ENCODE results near the gene NR1H2. TPM values are rescaled to one million over a fixed set of nuclear protein-coding genes. Genes with fewer than 3 reads are reported as not detected.

The NR1H2 gene
- polyA plus RNA-seq, 3 donors = 77.1 to 111 (median 78.9) TPM

GRCh38 chr19:50419580-50420035 lies 43.4 kb downstream of the NR1H2 start:
- Histone ChIP-seq H3K79me2 (ENCODE audit: insufficient read depth, low read length) (no peaks in the 10 kb centered on the region), H3K4me2 (replicated peaks; ENCODE audit: extremely low read depth, low read length, poor library complexity, severe bottlenecking) (peak overlapping the region; percentile 25), H3K27me3 (ENCODE audit: control insufficient read depth in 2 of 2, insufficient read depth in 2 of 2, low read length in 2 of 2) (peaks cover 5 to 21% of the 10 kb centered on the region in 2 donors), H3K9me3 (replicated peaks in 1 of 2; ENCODE audit: control insufficient read depth in 1 of 2, insufficient read depth in 1 of 2, low read length in 2 of 2) (no peaks in the 10 kb centered on the region), H3K27ac (ENCODE audit: low read depth in 1 of 2, low read length in 2 of 2) (no peak overlapping the region), H3K9ac (ENCODE audit: insufficient read depth, low read length, poor library complexity, severe bottlenecking) (peak overlapping the region; percentile 12), H3K36me3 (replicated peaks in 1 of 2; ENCODE audit: control insufficient read depth in 1 of 2, insufficient read depth in 2 of 2, low read length in 2 of 2) (no peaks in the 10 kb centered on the region), H3K4me3 (replicated peaks in 1 of 3; ENCODE audit: low read depth in 2 of 3, low read length in 3 of 3) (peak overlapping the region in 1 of 3 experiments; percentile 30), H2AFZ (ENCODE audit: insufficient read depth, low read depth, low read length, poor library complexity, severe bottlenecking) (no peak overlapping the region), H3K4me1 (ENCODE audit: control insufficient read depth in 1 of 2, insufficient read depth in 2 of 2, low read length in 2 of 2) (peaks cover 40 to 47% of the 10 kb centered on the region in 2 donors), H4K20me1 (ENCODE audit: insufficient read depth, low read length) (no peaks in the 10 kb centered on the region)
- Mint-ChIP-seq H3K27ac (peak overlapping the region in 3 of 7 donors; percentile 7 to 79 (median 58)), H3K4me1 (peaks cover 32% of the 10 kb centered on the region), H3K27me3 (ENCODE audit: low read depth in 3 of 3) (peaks cover 26 to 30% (median 27%) of the 10 kb centered on the region in 3 donors), H3K4me3 (peak overlapping the region; percentile 76 to 84), H3K36me3 (peaks cover 0 to 8% of the 10 kb centered on the region in 2 donors), H3K9me3 (peaks cover 0 to 5% (median 2%) of the 10 kb centered on the region in 7 donors)
- WGBS (ENCODE audit: insufficient coverage) = 13% methylated on average over 2 of the region's 8 CpGs
- TF ChIP-seq CTCF (IDR thresholded peaks at IDR 0.05) = no peak
- intact Hi-C loops (cut with micrococcal nuclease) = loop anchor here in 1 of 2 donors (5.0 kb wide), 1 partner anchor 42 kb away; the partner anchor contains the start of gene NR1H2
- DNase-seq = peak in 1 of 3 donors; percentile 2

GRCh38 chr19:50420127-50420526 lies 43.9 kb downstream of the NR1H2 start:
- Histone ChIP-seq H3K79me2 (ENCODE audit: insufficient read depth, low read length) (no peaks in the 10 kb centered on the region), H3K27me3 (ENCODE audit: control insufficient read depth in 2 of 2, insufficient read depth in 2 of 2, low read length in 2 of 2) (peaks cover 5 to 21% of the 10 kb centered on the region in 2 donors), H3K4me3 (replicated peaks in 1 of 3; ENCODE audit: low read depth in 2 of 3, low read length in 3 of 3) (peak overlapping the region in 1 of 3 experiments; percentile 30), H3K27ac (ENCODE audit: low read depth in 1 of 2, low read length in 2 of 2) (no peak overlapping the region), H4K20me1 (ENCODE audit: insufficient read depth, low read length) (no peaks in the 10 kb centered on the region), H3K4me1 (ENCODE audit: control insufficient read depth in 1 of 2, insufficient read depth in 2 of 2, low read length in 2 of 2) (peaks cover 35 to 41% of the 10 kb centered on the region in 2 donors), H3K36me3 (replicated peaks in 1 of 2; ENCODE audit: control insufficient read depth in 1 of 2, insufficient read depth in 2 of 2, low read length in 2 of 2) (no peaks in the 10 kb centered on the region), H3K9me3 (replicated peaks in 1 of 2; ENCODE audit: control insufficient read depth in 1 of 2, insufficient read depth in 1 of 2, low read length in 2 of 2) (no peaks in the 10 kb centered on the region), H3K4me2 (replicated peaks; ENCODE audit: extremely low read depth, low read length, poor library complexity, severe bottlenecking) (no peak overlapping the region), H2AFZ (ENCODE audit: insufficient read depth, low read depth, low read length, poor library complexity, severe bottlenecking) (no peak overlapping the region), H3K9ac (ENCODE audit: insufficient read depth, low read length, poor library complexity, severe bottlenecking) (no peak overlapping the region)
- intact Hi-C loops (cut with micrococcal nuclease) = no loop called here
- no peak for DNase-seq
- H3K4me3 Mint-ChIP-seq = peak overlapping the region in 1 of 2 donors; percentile 35
- peaks cover 0 to 5% (median 2%) of the 10 kb centered on the region in 7 donors for H3K9me3 Mint-ChIP-seq
- no peak overlapping the region for H3K27ac Mint-ChIP-seq
- peaks cover 26 to 30% (median 27%) of the 10 kb centered on the region in 3 donors for H3K27me3 Mint-ChIP-seq (ENCODE audit: low read depth in 3 of 3)
- H3K4me1 Mint-ChIP-seq = peaks cover 26% of the 10 kb centered on the region
- 20% methylated on average over 1 of the region's 3 CpGs for WGBS (ENCODE audit: insufficient coverage)
- no peak for TF ChIP-seq CTCF (IDR thresholded peaks at IDR 0.05)
- H3K36me3 Mint-ChIP-seq = peaks cover 0 to 8% of the 10 kb centered on the region in 2 donors

All from CD14-positive monocyte (primary cell).